ENCODE measurements around the gene CDK16.

CDK16 gene

DNA sequence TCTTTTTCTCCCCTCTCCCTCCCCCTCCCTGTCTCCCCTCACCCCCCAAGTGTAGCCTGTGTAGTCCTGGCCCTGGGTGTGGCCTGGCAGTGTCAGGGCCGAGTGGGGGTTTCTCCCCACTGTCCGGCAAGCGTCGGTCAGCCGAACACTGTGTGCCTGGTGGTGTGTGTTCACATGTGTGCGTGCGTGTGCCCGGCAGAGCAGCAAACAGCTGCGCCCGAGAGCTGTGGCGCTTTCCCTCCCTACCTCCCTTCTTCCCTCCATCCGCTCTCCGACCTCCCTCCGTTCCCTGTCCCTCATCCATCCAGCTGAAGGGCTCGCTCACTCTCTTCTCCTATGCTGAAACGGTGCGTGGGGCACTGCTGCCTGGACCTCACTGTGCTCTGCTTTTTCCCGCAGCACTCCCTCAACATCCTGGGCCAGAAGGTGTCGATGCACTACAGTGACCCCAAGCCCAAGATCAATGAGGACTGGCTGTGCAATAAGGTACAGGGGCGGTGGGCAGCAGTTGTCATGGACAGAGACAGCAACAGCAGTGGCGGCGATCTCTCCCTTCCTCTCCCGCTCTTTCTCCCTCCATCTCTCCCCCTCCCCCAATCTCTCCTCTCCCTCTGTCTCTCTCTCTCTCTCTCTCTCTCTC is 42.3 kb upstream of the CDK16 start:
- no peak for TF ChIP-seq POLR2A (IDR thresholded peaks at IDR 0.05; ENCODE audit: extremely low read depth, insufficient read length)
- no peak for TF ChIP-seq MYC (IDR thresholded peaks at IDR 0.05; ENCODE audit: low read depth, low read length)
- TF ChIP-seq, protein P1, sequence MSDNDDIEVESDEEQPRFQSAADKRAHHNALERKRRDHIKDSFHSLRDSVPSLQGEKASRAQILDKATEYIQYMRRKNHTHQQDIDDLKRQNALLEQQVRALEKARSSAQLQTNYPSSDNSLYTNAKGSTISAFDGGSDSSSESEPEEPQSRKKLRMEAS (IDR thresholded peaks at IDR 0.05; ENCODE audit: low read depth, low read length): no peak
- TF ChIP-seq, protein P2, sequence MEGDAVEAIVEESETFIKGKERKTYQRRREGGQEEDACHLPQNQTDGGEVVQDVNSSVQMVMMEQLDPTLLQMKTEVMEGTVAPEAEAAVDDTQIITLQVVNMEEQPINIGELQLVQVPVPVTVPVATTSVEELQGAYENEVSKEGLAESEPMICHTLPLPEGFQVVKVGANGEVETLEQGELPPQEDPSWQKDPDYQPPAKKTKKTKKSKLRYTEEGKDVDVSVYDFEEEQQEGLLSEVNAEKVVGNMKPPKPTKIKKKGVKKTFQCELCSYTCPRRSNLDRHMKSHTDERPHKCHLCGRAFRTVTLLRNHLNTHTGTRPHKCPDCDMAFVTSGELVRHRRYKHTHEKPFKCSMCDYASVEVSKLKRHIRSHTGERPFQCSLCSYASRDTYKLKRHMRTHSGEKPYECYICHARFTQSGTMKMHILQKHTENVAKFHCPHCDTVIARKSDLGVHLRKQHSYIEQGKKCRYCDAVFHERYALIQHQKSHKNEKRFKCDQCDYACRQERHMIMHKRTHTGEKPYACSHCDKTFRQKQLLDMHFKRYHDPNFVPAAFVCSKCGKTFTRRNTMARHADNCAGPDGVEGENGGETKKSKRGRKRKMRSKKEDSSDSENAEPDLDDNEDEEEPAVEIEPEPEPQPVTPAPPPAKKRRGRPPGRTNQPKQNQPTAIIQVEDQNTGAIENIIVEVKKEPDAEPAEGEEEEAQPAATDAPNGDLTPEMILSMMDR (IDR thresholded peaks at IDR 0.05; ENCODE audit: low read depth, low read length): no peak
- DNase-seq (ENCODE audit: low read depth): no peak
- no peak overlapping the region for H3K4me3 ChIP-seq (ENCODE audit: low read depth, low read length)

DNA sequence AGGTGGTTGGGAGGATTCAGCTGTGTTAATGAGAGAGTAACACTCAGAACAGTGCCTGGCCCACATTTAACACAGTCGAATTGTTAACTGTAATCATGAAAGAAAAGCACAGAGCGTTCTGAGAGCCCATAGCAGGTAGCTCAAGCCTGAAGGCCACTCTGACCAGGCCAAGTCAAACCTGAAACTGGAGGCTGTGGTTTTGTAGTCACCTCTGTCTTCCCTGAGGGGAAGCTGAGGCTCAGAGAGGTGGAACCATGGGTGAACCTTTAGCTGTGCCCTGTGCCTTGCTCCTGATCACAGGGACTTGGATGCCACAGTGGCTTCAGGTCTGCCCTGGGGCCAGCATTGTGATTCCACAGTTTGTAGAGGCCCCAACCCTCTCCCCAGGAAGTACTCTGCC is 41.4 kb upstream of the CDK16 start:
- no peak for TF ChIP-seq MYC (IDR thresholded peaks at IDR 0.05; ENCODE audit: low read depth, low read length)
- no peak overlapping the region for H3K4me3 ChIP-seq (ENCODE audit: low read depth, low read length)
- DNase-seq (ENCODE audit: low read depth): no peak

DNA sequence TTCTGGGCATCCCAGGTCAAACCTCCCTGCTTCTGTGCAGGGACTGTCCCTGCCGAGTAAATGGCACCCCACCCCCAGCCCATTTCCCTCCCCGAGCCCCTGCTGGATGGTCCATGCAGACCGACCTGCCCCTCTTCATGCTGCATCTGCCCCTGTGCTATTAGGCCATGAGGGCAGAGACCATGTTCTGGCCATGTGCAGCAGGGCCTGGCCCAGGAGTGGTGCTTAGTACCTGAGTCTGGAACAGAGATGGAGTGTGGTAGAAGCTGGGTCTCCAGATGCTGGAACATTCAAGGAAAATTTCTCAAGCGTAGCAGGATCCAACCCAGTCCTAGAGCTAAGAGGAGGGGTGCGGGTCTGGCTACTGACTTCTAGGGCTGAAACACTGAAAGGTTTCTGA is 40.1 kb upstream of the CDK16 start:
- no peak for DNase-seq (ENCODE audit: low read depth)
- TF ChIP-seq MYC (IDR thresholded peaks at IDR 0.05; ENCODE audit: low read depth, low read length) (no peak), POLR2A (IDR thresholded peaks at IDR 0.05; ENCODE audit: extremely low read depth, insufficient read length) (no peak)
- TF ChIP-seq, protein P2 (IDR thresholded peaks at IDR 0.05; ENCODE audit: low read depth, low read length): no peak
- TF ChIP-seq, protein P1 (IDR thresholded peaks at IDR 0.05; ENCODE audit: low read depth, low read length): no peak
- H3K4me3 ChIP-seq (ENCODE audit: low read depth, low read length): no peak overlapping the region

DNA sequence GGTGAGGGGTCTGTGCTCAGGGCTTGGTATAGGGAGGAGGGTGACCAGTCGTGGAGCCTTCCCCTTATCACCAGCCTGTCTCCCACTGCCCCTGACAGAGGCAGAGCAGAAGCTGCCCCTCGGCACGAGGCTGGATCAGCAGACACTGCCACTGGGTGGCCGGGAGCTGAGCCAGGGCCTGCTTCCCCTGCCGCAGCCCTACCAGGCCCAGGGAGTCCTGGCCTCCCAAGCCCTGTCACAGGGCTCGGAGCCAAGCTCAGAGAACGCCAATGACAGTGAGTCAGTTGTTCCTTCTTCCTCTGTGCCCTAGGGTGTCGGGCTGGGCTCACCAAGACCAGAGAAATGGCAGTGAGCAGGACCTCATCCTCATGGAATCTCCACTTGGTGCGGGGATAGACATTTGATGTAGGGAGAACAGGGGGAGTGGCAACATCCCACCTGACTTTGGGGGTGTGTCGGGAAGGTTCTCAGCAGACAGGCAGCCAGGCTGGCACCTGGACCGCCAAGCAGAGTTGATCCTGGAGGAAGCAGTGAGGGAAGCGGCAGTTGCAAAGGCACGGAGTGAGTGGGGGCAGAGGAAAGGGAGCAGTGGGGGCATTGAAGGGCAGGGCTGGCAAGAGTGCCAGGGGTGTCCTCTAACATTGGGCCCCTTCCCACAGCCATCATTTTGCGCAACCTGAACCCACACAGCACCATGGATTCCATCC is 39.1 kb upstream of the CDK16 start:
- TF ChIP-seq POLR2A (IDR thresholded peaks at IDR 0.05; ENCODE audit: extremely low read depth, insufficient read length) (no peak), MYC (IDR thresholded peaks at IDR 0.05; ENCODE audit: low read depth, low read length) (no peak)
- TF ChIP-seq, protein P2 (IDR thresholded peaks at IDR 0.05; ENCODE audit: low read depth, low read length): no peak
- TF ChIP-seq, protein P1 (IDR thresholded peaks at IDR 0.05; ENCODE audit: low read depth, low read length): no peak
- H3K4me3 ChIP-seq (ENCODE audit: low read depth, low read length): no peak overlapping the region
- no peak for DNase-seq (ENCODE audit: low read depth)

DNA sequence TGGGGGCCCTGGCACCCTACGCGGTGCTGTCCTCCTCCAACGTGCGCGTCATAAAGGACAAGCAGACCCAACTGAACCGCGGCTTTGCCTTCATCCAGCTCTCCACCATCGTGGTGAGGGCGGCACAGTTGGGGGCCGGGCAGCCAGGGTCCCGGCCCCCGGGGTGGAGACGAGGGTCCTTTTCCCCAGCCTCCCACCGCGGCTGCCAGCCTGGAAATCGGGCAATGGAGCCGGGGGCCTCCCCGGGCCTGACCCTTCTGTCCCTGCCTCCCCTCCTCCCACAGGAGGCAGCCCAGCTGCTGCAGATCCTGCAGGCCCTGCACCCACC is 38.6 kb upstream of the CDK16 start:
- TF ChIP-seq POLR2A (IDR thresholded peaks at IDR 0.05; ENCODE audit: extremely low read depth, insufficient read length) (no peak), MYC (IDR thresholded peaks at IDR 0.05; ENCODE audit: low read depth, low read length) (no peak)
- TF ChIP-seq, protein P1 (IDR thresholded peaks at IDR 0.05; ENCODE audit: low read depth, low read length): no peak
- TF ChIP-seq, protein P2 (IDR thresholded peaks at IDR 0.05; ENCODE audit: low read depth, low read length): no peak
- no peak for DNase-seq (ENCODE audit: low read depth)
- no peak overlapping the region for H3K4me3 ChIP-seq (ENCODE audit: low read depth, low read length)

DNA sequence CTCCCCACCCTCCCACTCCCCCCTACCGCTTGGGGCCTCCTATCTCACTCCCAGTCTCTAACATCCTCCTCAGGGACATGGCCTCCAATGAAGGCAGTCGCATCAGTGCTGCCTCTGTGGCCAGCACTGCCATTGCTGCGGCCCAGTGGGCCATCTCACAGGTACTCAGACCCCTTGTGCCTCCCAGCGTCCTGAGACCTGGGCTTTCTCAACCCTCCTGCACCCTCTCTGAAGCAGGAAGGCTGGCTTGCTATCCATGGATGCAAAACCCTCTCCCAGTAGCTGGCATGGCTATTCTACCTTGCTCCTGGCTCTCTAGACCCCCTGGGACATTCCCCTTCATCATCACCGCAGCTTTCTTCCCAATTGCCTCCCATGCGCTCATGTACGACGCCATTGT is 38.1 kb upstream of the CDK16 start:
- no peak overlapping the region for H3K4me3 ChIP-seq (ENCODE audit: low read depth, low read length)
- DNase-seq (ENCODE audit: low read depth): no peak
- TF ChIP-seq, protein P1 (IDR thresholded peaks at IDR 0.05; ENCODE audit: low read depth, low read length): no peak
- TF ChIP-seq POLR2A (IDR thresholded peaks at IDR 0.05; ENCODE audit: extremely low read depth, insufficient read length) (no peak), MYC (IDR thresholded peaks at IDR 0.05; ENCODE audit: low read depth, low read length) (no peak)
- TF ChIP-seq, protein P2 (IDR thresholded peaks at IDR 0.05; ENCODE audit: low read depth, low read length): no peak
